GM18519 (cell line): Measurements from ENCODE around the gene ZFPM1.

Experiments
- ATAC-seq: cut with Tn5 transposase; IDR thresholded peaks from one replicate; pipeline ENCODE4 v1.9.1; 2021; ENCODE audit warnings: mild to moderate bottlenecking, moderate library complexity; ENCODE audit not compliant: unreplicated experiment, low FRiP score

Gene ZFPM1

GRCh38 chr16:88417684-88418476 lies 35.2 kb upstream of the ZFPM1 start:
- no peak for ATAC-seq

- ATAC-seq = no peak
Measured at GRCh38 chr16:88418869-88419268, 34.2 kb upstream of the ZFPM1 start.

- no peak for ATAC-seq
Measured at GRCh38 chr16:88419790-88420189, 33.3 kb upstream of the ZFPM1 start.

GRCh38 chr16:88420496-88420895 lies 32.6 kb upstream of the ZFPM1 start:
- ATAC-seq = no peak

GRCh38 chr16:88421301-88421700 lies 31.8 kb upstream of the ZFPM1 start:
- no peak for ATAC-seq

GRCh38 chr16:88421871-88422433 lies 31.1 kb upstream of the ZFPM1 start:
- ATAC-seq = no peak

GRCh38 chr16:88422733-88423447 lies 30.2 kb upstream of the ZFPM1 start:
- no peak for ATAC-seq

GRCh38 chr16:88423448-88423850 lies 29.6 kb upstream of the ZFPM1 start:
- no peak for ATAC-seq

GRCh38 chr16:88424587-88425235 lies 28.4 kb upstream of the ZFPM1 start:
- no peak for ATAC-seq

GRCh38 chr16:88426018-88426417 lies 27.1 kb upstream of the ZFPM1 start:
- no peak for ATAC-seq

GRCh38 chr16:88427376-88427775 lies 25.7 kb upstream of the ZFPM1 start:
- no peak for ATAC-seq

GRCh38 chr16:88428156-88428555 lies 24.9 kb upstream of the ZFPM1 start:
- ATAC-seq = no peak

GRCh38 chr16:88428616-88429386 lies 24.3 kb upstream of the ZFPM1 start:
- ATAC-seq = no peak

- ATAC-seq = no peak
Measured at GRCh38 chr16:88429387-88430184, 23.5 kb upstream of the ZFPM1 start.

- no peak for ATAC-seq
Measured at GRCh38 chr16:88430185-88430523, 22.9 kb upstream of the ZFPM1 start.

GRCh38 chr16:88430524-88431446 lies 22.3 kb upstream of the ZFPM1 start:
- ATAC-seq = no peak

GRCh38 chr16:88431651-88432050 lies 21.4 kb upstream of the ZFPM1 start:
- ATAC-seq = no peak

GRCh38 chr16:88432174-88432573 lies 20.9 kb upstream of the ZFPM1 start:
- no peak for ATAC-seq

GRCh38 chr16:88432753-88433152 lies 20.3 kb upstream of the ZFPM1 start:
- no peak for ATAC-seq
